Measurements from ENCODE around the gene ATN1. TPM values are rescaled to one million over a fixed set of nuclear protein-coding genes. Genes with fewer than 3 reads are reported as not detected.

The ATN1 gene
- total and polyA plus RNA-seq, 2 of the 8 experiments (the other 6 are each of a cell fraction or from before 2014, with no cell fraction given) = 20.6 to 73.4 TPM

- TF ChIP-seq PHF8 (conservative IDR thresholded peaks at IDR 0.05; ENCODE audit: low read depth, low read length) (peak; percentile 49; the same call in 1 of the 2 replicates), SP4 (IDR thresholded peaks at IDR 0.05; ENCODE audit: low read length) (no peak), HDAC2 (IDR thresholded peaks at IDR 0.05; ENCODE audit: borderline replicate concordance in 1 of 2, low read depth in 2 of 2, low read length in 2 of 2) (0 out of 4 replicates have a peak, but pooled peaks of 1 of the 2 experiments have one; percentile 57), SAP30 (IDR thresholded peaks at IDR 0.05; ENCODE audit: insufficient read depth, insufficient replicate concordance, low read length) (peak; percentile 44), ATF2 (IDR thresholded peaks at IDR 0.05; ENCODE audit: low read length) (0 out of 2 replicates have a peak, but pooled peaks have one; percentile 65), RFX5 (IDR thresholded peaks at IDR 0.05; ENCODE audit: borderline replicate concordance, low read depth, low read length) (peak; percentile 30; the same call in 1 of the 2 replicates), SIN3A (conservative IDR thresholded peaks at IDR 0.05 in 1 of 2, IDR thresholded peaks at IDR 0.05 in 1 of 2; ENCODE audit: low read depth in 1 of 2, low read length in 2 of 2) (0 out of 4 replicates have a peak, but pooled peaks have one; percentile 16 to 42), EGR1 (IDR thresholded peaks at IDR 0.05; ENCODE audit: borderline replicate concordance, low read depth, low read length) (peak; percentile 22; the same call in 1 of the 2 replicates), ATF3 (IDR thresholded peaks at IDR 0.05; ENCODE audit: insufficient read depth, low read depth, low read length) (no peak), YY1 (IDR thresholded peaks at IDR 0.05; ENCODE audit: low read depth, low read length) (0 out of 2 replicates have a peak, but pooled peaks have one; percentile 17), TAF7 (optimal IDR thresholded peaks at IDR 0.05; ENCODE audit: borderline replicate concordance, low read depth, low read length) (peak; percentile 36), RAD21 (IDR thresholded peaks at IDR 0.05 in 1 of 2, conservative IDR thresholded peaks at IDR 0.05 in 1 of 2; ENCODE audit: low read depth in 2 of 2, low read length in 2 of 2) (peak in 1 of 2 experiments; percentile 3; a peak in 1 of 4 replicates), FOSL1 (IDR thresholded peaks at IDR 0.05; ENCODE audit: insufficient read depth, low read depth, low read length) (no peak), TEAD4 (IDR thresholded peaks at IDR 0.05; ENCODE audit: low read depth, low read length) (no peak), CTCF (IDR thresholded peaks at IDR 0.05; ENCODE audit: control extremely low read depth in 1 of 3, insufficient read depth in 1 of 3, low read depth in 1 of 3, low read length in 3 of 3) (peak in 1 of 3 experiments; percentile 17; a peak in 2 of 4 replicates), TBP (IDR thresholded peaks at IDR 0.05; ENCODE audit: low read depth, low read length) (peak; percentile 74)
Measured at GRCh38 chr12:6946033-6946919, 18.5 kb downstream of the ATN1 start (continued).

All from H1 (cell line).